HT-29 (cell line): ENCODE data around the gene OSTC. TPM values are rescaled to one million over a fixed set of nuclear protein-coding genes. Genes with fewer than 3 reads are reported as not detected.
A peak's percentile ranks its signal among the peaks of the same experiment; 100 is the strongest.
"Not testable (repeated sequence)": the region's sequence is repeated elsewhere in the genome, so short reads cannot be mapped to it uniquely, and the experiment has no call there.

Source experiments
- DNase-seq: peaks from one replicate; pipeline ENCODE4 v3.0.0-alpha.2; 2015; ENCODE audit warnings: low spot score
- total RNA-seq: library from RNA; depleted of rRNA; stranded (reverse); fragments of >200 nt; shearing (Covaris generic); gene quantifications from 2 replicates; pipeline ENCODE4 v1.2.3, GENCODE V29; 2014

The OSTC gene
- total RNA-seq, 1 experiment from 2014 or later, result 49.7 TPM

DNA sequence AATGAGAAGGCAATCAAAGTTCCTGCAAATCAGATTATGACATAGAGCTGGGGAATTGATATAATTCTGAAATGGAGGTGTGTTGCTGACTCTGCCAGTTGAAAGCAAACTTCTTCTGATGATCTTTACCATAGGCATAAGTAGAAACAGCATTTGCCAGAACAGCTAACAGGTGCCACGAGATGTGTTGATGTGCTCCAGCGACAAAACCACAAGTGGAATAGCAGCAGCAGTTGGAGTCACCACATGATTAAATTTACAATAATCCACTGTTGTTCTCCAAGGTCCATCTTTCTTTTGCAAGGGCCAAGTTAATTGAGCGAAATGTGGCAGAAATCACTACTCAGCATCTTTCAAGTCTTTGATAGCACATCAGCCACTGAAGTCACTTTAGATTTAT is 3.7 kb upstream of the OSTC start:
- no peak for DNase-seq

DNA sequence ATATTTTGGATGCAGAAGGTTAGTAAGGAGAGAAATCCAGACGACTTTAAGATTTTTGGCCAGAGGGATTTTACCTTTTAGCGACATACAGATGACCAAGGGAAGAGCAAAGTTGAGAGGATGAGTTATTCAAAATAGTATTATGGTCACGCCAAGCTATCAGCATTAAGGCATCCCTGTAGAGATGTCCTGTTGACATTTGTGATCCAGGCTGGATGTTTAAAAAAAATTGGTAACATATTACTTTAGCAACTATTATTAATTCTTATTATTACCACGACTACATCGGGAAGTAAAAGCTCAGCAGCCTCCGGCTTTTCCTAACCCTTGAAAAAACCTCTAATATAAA is 562 bp upstream of the OSTC start:
- DNase-seq, result no peak

DNA sequence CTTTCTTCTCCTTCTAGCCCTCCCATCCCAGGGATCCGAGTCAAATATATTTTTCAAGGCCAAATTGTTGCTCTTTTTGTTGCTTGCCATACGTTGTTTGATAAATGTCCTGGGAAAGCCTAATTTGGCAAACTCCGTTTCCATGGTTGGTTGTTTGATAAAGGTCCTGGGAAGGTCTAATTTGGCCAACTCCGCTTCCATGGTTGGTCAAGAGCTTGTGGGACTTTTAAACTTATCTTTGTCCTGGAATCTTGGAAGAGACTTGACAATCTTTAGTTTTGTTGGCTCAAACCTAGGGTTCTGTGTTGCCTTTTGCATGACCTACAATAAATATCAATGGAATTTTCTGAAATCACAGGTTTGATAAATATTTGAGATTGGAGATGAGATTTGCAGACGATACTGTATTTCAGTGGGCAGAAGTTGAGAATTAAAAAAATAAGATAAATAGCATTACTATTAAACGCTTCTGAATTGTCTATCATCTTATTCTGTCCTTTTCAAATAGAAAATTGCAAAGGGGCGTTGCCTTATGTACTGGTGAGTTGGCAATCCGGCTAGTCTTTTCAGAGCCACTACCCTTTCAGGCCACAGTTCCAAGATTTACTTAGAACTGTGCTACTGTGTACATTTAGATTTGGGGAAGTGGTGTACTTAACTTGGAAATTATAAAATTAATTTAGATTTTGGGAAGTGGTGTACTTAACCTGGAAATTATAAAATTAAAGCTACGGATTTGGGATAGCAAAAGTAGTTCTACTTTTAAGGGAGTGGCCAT is 804 bp downstream of the OSTC start:
- DNase-seq, result peak; percentile 42

DNA sequence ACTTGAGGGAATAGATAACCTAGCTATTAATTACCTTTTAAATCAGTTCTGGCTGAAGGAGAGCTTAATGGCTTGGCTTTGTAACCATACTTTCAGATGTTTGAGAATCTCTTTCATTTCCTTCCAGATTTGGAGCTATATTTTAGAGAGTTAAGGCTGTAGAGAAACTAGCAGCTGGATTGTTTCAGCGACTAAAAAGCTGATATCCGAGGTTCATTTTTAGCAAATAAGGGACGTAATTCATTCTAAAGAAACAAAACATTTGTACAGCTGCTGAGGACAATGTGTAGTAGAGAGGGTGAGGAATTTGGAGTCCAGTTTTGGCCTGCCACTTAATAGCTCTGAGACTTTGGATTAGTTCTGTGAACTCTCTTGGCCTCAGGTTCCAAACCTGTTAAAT is 12.2 kb downstream of the OSTC start:
- no peak for DNase-seq

DNA sequence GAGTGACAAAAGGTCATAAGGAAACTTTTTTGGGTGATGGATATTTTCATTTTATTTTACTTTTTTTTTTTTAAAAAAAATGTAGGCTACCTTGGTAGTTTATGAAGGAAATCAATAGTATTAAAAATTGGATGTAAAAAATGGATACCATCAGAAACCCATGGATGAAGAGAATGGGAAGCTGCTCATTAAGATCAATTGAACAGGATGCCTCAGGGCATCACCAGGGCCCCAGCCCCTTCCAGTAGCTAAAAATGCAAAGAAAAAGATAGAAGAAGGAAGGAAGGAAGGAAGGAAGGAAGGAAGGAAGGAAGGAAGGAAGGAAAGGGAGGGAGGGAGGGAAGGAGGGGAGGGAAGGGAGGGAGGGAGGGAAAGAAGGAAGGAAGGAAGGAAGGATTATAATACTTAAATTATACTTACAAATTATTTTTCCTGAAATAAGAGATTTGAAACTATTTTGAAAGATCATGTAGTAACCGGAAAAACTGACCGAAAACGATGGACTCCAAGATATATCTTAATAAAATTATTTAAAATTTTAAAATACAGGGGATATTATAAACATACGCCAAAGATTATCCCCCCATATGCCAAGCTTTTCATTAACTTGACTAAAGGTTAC is 24.1 kb downstream of the OSTC start:
- DNase-seq, result no peak

DNA sequence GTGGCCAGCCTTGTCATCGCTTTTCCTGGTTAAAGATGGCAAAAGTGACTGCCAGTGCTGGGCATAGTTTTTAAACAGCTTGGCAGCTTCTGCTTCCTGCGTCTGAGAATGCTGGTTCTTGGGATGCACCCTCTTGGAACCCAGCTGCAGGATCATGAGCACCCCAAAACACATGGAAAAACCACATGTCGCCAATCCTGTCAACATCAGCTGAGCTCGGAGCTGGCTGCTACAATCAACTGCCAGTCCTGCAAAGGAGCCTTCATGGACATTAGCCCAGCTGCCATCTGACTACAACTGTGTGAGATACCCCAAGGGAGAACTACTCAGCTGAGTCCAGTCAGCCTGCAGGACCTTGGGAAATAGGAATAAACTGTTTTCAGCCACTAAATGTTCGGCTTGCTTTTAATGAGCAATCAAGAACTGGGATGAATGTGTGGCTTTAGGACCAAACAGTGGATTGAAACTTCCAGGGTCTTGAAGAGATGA is 31.0 kb downstream of the OSTC start:
- DNase-seq, result no peak

DNA sequence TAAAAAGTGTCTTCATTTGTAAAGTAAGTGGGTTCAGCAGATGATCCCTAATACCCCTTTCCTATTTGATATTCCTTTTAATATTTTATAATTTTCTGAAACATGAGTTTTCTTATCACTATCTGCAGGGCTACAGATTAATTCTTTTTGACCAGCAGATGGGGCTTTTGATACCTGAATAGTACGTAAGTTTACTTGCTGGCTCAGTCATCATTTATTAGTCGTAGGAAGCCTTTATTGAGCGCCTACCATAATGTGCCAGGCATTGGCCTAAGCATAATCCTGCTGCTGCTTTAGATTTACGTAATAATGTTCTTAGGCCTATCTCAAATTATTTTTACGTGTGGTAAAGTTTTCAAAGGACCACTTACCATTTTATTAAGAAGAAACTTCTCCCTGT is 33.1 kb downstream of the OSTC start:
- peak; percentile 41 for DNase-seq

DNA sequence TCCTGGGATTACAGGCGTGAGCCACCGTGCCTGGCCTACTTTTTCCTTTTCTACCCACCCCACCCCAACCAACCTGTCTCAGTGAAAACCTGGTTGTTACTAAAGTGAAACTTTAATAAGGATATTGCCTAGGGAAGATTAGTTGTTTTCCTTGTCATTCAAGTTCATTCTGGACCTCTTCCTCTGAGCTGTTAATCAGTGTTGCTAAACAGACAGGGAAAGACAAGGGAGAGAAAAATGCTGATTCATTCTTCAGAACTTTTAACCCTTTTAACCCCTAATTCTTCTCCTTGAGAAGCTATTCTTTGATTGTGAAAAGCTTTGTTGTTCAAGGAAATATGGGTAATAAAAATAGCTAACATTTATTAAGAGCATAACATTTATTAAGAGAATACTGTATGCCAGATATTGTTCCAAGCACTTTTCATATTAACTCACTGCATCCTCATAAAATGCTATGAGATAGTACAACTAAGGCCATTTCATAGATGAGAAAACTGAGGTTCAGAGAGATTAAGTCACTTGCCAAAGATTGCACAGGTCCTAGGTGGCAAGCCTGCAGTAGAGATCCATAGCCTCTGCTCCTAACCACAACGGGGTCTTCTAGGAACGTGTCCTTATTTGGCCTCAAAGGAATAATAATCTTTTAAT is 34.8 kb downstream of the OSTC start:
- no peak for DNase-seq

DNA sequence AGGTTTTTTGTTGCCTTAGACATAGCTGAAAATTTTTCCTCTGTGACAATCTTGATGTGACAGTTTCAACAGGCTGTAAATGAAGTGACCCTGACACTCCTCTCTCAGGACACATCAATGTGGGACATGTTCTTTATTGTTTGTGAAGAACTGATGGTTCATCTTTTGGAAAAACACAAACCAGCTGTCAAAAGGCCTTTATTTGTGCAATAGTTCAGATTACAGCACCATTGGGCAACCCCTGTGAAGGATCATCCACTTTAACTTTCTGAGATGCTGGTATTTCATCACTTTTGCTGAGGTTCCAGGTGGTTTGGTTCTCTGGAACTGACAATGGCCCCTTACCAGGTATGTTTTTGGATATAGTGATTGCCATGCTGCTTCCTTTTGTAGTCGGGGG is 40.3 kb downstream of the OSTC start:
- DNase-seq, result no peak

DNA sequence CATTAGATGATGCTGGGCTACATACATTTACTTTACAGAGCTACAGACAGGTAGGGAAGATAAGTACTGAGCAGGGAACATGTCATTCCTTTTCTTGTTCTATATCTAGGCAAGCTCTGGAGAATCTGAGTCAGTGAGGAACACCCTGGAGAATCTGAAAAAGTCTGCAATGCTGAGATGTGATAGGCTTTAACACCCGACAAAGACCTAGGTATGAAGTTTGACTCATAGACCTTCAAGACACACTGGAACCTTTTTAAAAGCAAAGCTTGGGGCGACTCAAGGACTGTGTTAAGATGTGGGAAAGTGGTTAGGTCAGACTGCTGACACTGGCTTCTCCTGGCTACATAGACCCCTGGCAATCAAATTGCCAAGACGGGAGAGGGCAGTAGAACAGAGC is 42.8 kb downstream of the OSTC start:
- DNase-seq, result no peak

DNA sequence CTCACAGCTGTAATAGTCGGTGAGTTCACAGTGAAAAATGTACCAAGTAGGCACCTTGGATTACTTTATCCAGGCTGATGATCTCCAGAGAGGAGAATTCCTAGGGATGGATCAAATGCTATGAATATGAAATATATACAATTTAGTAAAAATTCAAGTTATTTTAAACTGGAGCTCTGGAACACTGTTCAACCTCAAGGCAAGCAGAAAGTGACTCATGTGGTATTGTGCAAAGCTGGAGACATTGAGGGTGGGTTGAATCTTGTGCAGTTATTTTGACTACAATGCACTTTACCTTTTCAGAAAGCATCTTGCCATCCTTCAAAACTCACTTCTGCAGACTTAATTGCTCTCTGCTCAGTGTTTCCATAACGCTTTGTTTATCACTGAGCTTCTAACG is 43.4 kb downstream of the OSTC start:
- DNase-seq, result no peak

DNA sequence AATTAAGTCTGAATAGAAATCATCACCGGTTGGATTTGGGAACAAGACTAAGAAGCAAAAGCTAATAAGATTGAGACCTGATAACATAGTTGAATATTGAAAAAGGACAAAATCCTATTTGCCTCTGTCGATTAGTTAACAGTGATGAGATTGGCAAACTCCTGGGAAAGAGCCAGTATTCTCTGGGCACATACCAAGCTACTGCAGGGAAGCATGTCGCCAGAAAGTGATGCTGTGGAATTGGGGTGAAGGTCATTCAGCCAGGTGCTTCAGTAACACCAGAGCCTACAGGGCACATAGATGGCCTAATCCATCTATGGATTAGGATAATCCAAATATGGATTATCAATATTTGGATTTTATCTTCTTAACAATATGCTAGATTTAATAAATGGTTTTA is 44.0 kb downstream of the OSTC start:
- DNase-seq, result no peak

DNA sequence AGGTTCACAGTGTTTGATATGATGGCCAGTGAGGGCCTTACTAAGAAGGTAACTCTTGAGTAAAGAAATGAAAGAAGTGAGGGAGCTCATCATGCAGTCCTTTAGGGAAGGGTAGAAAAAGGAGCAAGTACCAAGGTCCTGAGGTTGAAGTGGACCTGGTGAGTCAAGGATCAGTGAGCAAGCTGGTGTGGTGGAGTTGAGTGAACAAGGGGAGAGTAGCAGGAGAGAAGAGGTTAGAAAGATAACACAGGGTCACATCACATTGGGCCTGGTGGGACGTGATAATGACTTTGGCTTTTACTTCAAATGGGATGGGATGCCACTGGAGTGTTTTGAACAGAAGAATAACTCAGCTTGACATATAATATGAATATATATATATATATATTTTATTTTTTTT is 44.7 kb downstream of the OSTC start:
- no peak for DNase-seq

DNA sequence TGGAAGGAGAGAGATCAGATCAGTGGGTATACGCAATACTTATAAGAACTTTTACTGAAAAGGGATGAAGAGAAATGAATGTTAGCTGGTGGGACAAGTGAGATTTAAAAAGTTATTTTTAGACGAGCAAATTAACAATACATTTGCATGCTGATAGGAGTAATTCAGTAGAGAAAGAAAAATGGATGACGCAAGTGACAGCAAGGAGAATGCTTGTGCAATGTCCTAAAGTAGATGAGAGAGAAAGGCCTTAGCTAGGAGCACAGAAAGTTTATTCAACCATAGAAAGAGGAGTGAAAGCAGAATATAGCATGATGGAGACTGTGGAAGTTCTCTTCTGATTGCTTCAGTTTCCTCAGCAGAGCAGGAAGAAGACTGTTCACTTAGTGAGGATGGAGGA is 45.8 kb downstream of the OSTC start:
- no peak for DNase-seq

DNA sequence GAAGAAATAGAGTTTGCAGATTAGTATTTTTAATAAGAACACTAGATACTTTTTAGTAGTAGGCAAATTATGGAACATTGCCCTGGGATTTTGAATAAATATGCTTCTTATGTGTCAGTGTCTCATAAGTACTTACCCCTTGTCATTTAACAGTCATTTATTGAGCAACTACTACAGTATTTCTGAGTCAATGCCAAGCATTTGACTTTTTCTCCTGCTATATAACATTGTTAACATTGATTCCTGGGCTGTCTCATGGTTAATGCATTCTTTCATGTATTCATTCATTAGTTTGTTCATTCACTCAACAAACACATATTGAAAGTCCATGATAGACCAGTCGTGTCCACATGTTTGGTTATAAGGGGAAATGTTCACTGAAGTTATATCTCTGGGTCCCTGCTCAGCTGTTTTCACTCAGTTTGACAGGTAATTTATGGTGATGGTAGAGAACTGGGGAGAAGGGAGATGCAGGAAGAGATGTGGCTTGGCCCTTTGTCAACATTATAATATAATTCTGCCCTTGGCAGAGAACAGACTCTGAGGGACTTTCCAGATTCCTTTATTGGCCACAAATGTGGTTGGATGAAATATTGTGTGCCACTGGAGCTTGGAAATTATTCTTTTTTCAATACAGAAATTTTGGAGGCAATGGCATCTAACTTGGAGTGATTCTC is 49.8 kb downstream of the OSTC start:
- no peak for DNase-seq

DNA sequence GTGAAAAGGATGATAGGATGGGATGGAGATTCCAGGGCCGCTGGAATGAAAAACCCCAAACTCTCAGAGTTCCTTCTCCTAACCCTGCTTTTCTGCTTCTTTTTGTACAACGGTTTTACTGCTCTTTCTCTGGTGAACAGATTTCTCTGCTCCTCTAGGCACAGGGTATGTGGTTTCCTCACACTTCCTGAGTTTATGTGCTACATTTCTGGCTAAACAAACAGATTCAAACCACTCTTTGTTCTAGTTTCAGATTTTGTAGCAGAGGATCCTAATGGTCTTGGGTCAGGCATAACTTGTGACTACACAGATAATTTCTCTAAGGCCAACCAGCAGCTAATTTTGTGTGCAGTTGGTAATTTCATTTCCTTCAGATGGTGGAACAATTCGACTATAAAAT is 52.6 kb downstream of the OSTC start:
- no peak for DNase-seq

DNA sequence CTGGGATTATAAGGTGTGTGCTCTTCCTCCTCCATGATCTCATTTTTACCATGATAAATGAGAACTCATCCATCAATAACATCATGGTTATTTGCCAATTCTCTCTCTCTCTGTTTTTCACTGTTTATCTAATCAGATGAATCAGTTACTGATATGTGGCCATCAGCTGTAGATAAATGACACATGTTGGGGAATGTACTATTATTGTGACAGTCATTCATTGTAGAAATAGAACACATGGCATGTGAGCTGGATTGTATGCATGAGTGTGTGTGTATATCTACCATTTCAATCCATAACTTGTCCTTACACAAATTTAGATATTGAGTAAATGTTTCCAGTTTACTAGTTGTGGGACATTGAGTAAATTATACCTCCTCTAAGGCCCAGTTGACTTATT is 53.0 kb downstream of the OSTC start:
- DNase-seq, result no peak

DNA sequence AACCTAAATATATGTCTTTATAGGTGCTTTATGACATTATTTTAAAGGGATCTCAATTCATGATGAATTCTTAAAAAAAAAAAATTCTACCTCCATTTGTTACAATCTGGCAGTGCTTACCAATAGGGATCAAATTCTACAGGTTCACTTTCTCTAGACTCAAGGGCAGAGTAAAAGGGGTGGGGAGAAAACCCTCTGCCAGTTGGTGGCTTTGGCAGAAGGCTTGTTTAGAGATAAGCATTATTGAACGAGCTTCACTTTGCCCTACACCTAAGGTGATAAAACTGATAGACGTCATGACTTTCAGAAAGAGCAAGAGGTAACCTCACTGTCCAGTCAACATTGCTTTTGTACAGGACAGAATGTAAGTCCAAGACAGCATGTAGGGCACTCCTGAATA is 53.6 kb downstream of the OSTC start:
- DNase-seq, result no peak

DNA sequence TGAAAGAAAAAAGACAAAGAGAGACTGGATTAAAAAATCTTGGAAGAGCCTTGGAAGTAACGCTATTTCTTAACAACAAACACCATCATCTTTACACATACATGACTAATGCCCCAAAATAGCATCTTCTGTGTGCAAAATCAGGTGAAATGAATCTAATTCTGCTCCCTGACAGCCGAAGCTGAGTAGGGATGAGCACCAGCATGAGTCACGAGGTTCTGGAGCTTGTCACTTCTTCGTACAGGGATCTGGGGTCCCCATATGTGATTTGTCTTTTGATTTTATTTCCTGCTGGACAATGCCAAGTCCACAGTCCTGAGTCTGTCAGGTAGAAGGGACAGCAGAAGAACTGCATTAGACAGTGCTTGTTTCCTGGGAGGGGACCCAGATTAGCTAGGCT is 55.9 kb downstream of the OSTC start:
- no peak for DNase-seq

DNA sequence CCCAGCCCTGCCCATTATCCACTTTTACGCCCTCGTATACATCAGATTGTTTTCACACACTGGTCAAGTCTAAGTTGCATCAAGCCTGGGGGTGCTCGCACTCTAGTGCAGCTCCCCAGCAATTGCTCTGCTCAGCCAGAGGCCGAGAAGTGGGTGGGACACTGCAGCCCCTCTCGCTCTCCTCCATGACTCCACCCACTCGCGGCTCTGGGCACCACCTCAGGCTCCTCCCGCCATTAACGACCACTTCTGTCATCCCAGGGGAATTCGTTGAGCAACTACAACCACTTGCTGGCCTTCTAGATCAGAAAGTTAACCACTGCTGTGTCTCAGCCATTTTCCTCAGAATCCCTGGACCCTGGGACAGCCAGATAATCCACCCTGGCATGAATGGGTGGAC is 58.8 kb downstream of the OSTC start:
- DNase-seq, result no peak

DNA sequence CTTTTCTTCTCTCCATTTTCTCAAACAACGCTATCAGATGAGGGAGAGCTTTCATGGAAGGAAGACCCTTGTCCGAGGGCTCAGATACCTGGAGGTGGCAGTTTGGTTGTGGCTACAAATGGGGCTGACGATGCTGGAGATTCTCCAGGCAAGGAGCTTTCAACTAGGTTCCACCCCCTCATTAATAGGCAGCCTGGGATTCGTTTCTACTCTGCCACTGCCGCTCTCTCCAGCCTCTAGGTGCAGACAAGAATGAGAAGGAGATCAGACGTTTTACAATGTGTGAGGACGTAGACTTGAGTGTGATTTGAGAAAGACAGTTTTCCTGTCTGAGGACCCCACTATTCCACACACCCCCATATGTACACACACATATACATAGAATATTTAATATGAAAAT is 59.3 kb downstream of the OSTC start:
- no peak for DNase-seq

DNA sequence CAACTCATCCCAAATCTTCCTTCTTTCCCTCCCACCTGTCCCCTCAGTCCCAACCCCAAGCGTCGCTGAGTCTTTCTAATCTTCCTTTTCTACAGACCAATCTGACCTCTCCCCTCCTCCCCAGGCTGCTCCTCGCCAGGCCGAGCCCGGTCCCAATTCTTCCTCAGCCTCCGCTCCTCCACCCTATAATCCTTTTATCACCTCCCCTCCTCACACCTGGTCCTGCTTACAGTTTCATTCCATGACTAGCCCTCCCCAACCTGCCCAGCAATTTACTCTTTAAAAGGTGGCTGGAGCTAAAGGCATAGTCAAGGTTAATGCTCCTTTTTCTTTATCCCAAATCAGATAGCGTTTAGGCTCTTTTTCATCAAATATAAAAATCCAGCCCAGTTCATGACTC is 60.2 kb downstream of the OSTC start:
- DNase-seq, result not testable (repeated sequence)

DNA sequence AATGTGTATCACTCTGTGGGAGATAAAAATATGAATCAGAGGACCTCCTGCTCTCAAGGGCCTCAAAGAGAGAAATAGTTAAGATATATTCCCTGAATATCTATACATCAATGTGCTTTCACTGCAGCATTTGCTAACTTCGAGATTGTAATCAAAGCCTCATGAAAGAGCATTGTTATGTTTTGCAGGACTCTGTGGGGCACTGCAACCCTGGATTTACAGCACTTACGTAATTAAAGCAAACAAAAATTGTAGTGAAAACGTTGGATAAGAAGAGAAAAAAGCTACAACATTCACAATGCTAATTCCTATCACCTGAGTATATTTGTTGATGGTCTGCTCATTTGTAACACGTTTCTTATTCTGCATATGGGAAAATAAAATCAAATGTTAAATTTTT is 64.5 kb downstream of the OSTC start:
- DNase-seq, result no peak
